Neuronal stem cell (in vitro differentiated cells): ENCODE measurements around the gene ZNF785.

Source experiments
- DNase-seq: peaks from one replicate; pipeline ENCODE4 v3.0.0-alpha.2; 2013; ENCODE audit warnings: low spot score
- H2AFZ ChIP-seq: one replicate; pipeline ENCODE4 v1.6.1; 2013; ENCODE audit warnings: mild to moderate bottlenecking, low read length, inconsistent platforms
- H2AK5ac ChIP-seq: 2 replicates; pipeline ENCODE4 v1.6.1; 2013; ENCODE audit warnings: low read depth, mild to moderate bottlenecking, inconsistent platforms, low read length, moderate library complexity, mixed read lengths
- H2BK120ac ChIP-seq: 2 replicates; pipeline ENCODE4 v1.6.1; 2013; ENCODE audit warnings: low read depth, mild to moderate bottlenecking, inconsistent platforms, low read length, moderate library complexity, mixed read lengths
- H2BK12ac ChIP-seq: one replicate; pipeline ENCODE4 v1.6.1; 2013; ENCODE audit warnings: low read length, inconsistent platforms
- H2BK15ac ChIP-seq: 2 replicates; pipeline ENCODE4 v1.6.1; 2013; ENCODE audit warnings: mild to moderate bottlenecking, low read length, inconsistent platforms, mixed read lengths
- H2BK5ac ChIP-seq: one replicate; pipeline ENCODE4 v1.6.1; 2013; ENCODE audit warnings: inconsistent platforms, mild to moderate bottlenecking, low read length, moderate library complexity
- H3K14ac ChIP-seq: one replicate; pipeline ENCODE4 v1.6.1; 2013; ENCODE audit warnings: low read length, inconsistent platforms
- H3K18ac ChIP-seq: 2 replicates; pipeline ENCODE4 v1.6.1; 2013; ENCODE audit warnings: low read length, inconsistent platforms
- H3K23ac ChIP-seq: 2 replicates; pipeline ENCODE4 v1.6.1; 2013; ENCODE audit warnings: low read depth, mild to moderate bottlenecking, mixed read lengths, low read length, inconsistent platforms; ENCODE audit not compliant: poor library complexity
- H3K27ac ChIP-seq: replicated peaks from 3 replicates; pipeline ENCODE4 v1.5.1; 2013; ENCODE audit warnings: low read length, inconsistent platforms
- H3K27me3 ChIP-seq, 3 experiments: 2 replicates each; pipeline ENCODE4 v1.6.1; 2013; ENCODE audit warnings: low read length in 3 of 3, mild to moderate bottlenecking in 2 of 3, inconsistent platforms in 1 of 3, low read depth in 1 of 3, mixed read lengths in 1 of 3, moderate library complexity in 1 of 3; ENCODE audit not compliant: control insufficient read depth in 3 of 3, insufficient read depth in 3 of 3
- H3K36me3 ChIP-seq, 2 donors: replicated peaks in 1 of 2; 2 replicates each; pipeline ENCODE4 v1.6.1; 2013; ENCODE audit warnings: low read length in 2 of 2; ENCODE audit not compliant: control insufficient read depth in 2 of 2, insufficient read depth in 2 of 2
- H3K4ac ChIP-seq: 2 replicates; pipeline ENCODE4 v1.6.1; 2013; ENCODE audit warnings: inconsistent platforms, mild to moderate bottlenecking, low read length, moderate library complexity
- H3K4me1 ChIP-seq, 2 donors: 1 replicate in 1 of 2; 2 replicates in 1 of 2; pipeline ENCODE4 v1.6.1; 2013; ENCODE audit warnings: low read length in 2 of 2, low read depth in 1 of 2; ENCODE audit not compliant: control insufficient read depth in 2 of 2, insufficient read depth in 1 of 2
- H3K4me2 ChIP-seq: one replicate; pipeline ENCODE4 v1.6.1; 2013; ENCODE audit warnings: mild to moderate bottlenecking, low read length, inconsistent platforms; ENCODE audit not compliant: insufficient read depth, poor library complexity, severe bottlenecking
- H3K4me3 ChIP-seq, 2 donors: 2 replicates each; pipeline ENCODE4 v1.5.1; 2013; ENCODE audit warnings: low read length in 2 of 2, mild to moderate bottlenecking in 2 of 2, inconsistent platforms in 1 of 2, moderate library complexity in 1 of 2
- H3K79me1 ChIP-seq: one replicate; pipeline ENCODE4 v1.6.1; 2013; ENCODE audit warnings: low read depth, mild to moderate bottlenecking, inconsistent platforms, low read length, moderate library complexity
- H3K9ac ChIP-seq: one replicate; pipeline ENCODE4 v1.6.1; 2013; ENCODE audit warnings: mild to moderate bottlenecking, low read depth, low read length, inconsistent platforms; ENCODE audit not compliant: poor library complexity
- H3K9me3 ChIP-seq, 2 donors: replicated peaks in 1 of 2; 2 replicates each; pipeline versions ENCODE3 to v1.6.1; 2013; ENCODE audit warnings: low read length in 2 of 2, mild to moderate bottlenecking in 2 of 2, inconsistent platforms in 1 of 2, low read depth in 1 of 2, mixed read lengths in 1 of 2, moderate library complexity in 1 of 2; ENCODE audit not compliant: control insufficient read depth in 2 of 2, insufficient read depth in 1 of 2
- H4K8ac ChIP-seq: one replicate; pipeline ENCODE4 v1.6.1; 2013; ENCODE audit warnings: low read depth, mild to moderate bottlenecking, inconsistent platforms, low read length, moderate library complexity
- H4K91ac ChIP-seq: one replicate; pipeline ENCODE4 v1.6.1; 2013; ENCODE audit warnings: low read length, low read depth, mild to moderate bottlenecking, inconsistent platforms; ENCODE audit not compliant: poor library complexity
- WGBS, 2 donors: extraction: QIAGEN DNeasy Blood & Tissue Kit; methylation state at CpG; one replicate each; pipeline ENCODE4 v1.1.7; 2013; ENCODE audit warnings: missing lambda C conversion rate in 2 of 2, mixed read lengths in 1 of 2; ENCODE audit not compliant: insufficient read length in 2 of 2, insufficient replicate concordance in 1 of 2; ENCODE audit errors: extremely low coverage in 2 of 2; 5-methylcytosine and 5-hydroxymethylcytosine counted together

ZNF785 gene

GRCh38 chr16:30535777-30536190, 49.7 kb downstream of the ZNF785 start:
- no peaks in the 10 kb centered on the region for H3K27me3 ChIP-seq
- no peaks in the 10 kb centered on the region for H3K9me3 ChIP-seq
- no peak overlapping the region for H2BK12ac ChIP-seq
- no peak overlapping the region for H3K4ac ChIP-seq
- no peak overlapping the region for H3K14ac ChIP-seq
- WGBS, 2 donors: no CpG with 5 or more reads among the region's 12 CpGs
- no peaks in the 10 kb centered on the region for H3K36me3 ChIP-seq
- no peak overlapping the region for H3K27ac ChIP-seq
- H4K8ac ChIP-seq: no peak overlapping the region
- peak overlapping the region; percentile 51 to 64 for H3K4me3 ChIP-seq
- peak; percentile 26 for DNase-seq
- H4K91ac ChIP-seq: no peak overlapping the region
- no peak overlapping the region for H3K18ac ChIP-seq
- H2AFZ ChIP-seq: peak overlapping the region; percentile 96
- H3K4me1 ChIP-seq: peaks cover 7% of the 10 kb centered on the region in 2 donors
- H2BK5ac ChIP-seq: no peak overlapping the region
- no peak overlapping the region for H2BK120ac ChIP-seq
- H3K23ac ChIP-seq: no peak overlapping the region
- H3K79me1 ChIP-seq: peaks cover 12% of the 10 kb centered on the region
- no peak overlapping the region for H2BK15ac ChIP-seq
- no peak overlapping the region for H2AK5ac ChIP-seq
- H3K4me2 ChIP-seq: peak overlapping the region; percentile 79
- H3K9ac ChIP-seq: no peak overlapping the region

GRCh38 chr16:30535106-30535776, 50.3 kb downstream of the ZNF785 start:
- no CpG with 5 or more reads among the region's 18 CpGs for WGBS, 2 donors
- H3K4me2 ChIP-seq: peak overlapping the region; percentile 79

GRCh38 chr16:30534368-30535105, 51.0 kb downstream of the ZNF785 start, which contains the start of gene ZNF747:
Gene ZNF747 (minus strand): TSS chr16:30534858. CDS start chr16:30534679, 179 bp downstream.
- peak within 1 kb of the TSS; percentile 40 for H2BK120ac ChIP-seq
- H2AK5ac ChIP-seq: peak within 1 kb of the TSS; percentile 89
- H3K4me2 ChIP-seq: peak within 1 kb of the TSS; percentile 79
- H2BK12ac ChIP-seq: peak within 1 kb of the TSS; percentile 95
- no CpG with 5 or more reads among the region's 70 CpGs for WGBS, 2 donors
- no peaks in the 10 kb centered on the region for H3K36me3 ChIP-seq
- H3K27ac ChIP-seq: peak within 1 kb of the TSS; percentile 61
- peak within 1 kb of the TSS; percentile 51 to 79 for H3K4me3 ChIP-seq
- H3K79me1 ChIP-seq: peaks cover 12% of the 10 kb centered on the region
- peak within 1 kb of the TSS; percentile 95 for H3K23ac ChIP-seq
- H4K91ac ChIP-seq: peak within 1 kb of the TSS; percentile 49
- H3K4ac ChIP-seq: no peak within 1 kb of the TSS
- H3K27me3 ChIP-seq: no peaks in the 10 kb centered on the region
- peak within 1 kb of the TSS; percentile 91 for H3K9ac ChIP-seq
- DNase-seq: peak; percentile 87
- no peak within 1 kb of the TSS for H2BK15ac ChIP-seq
- H4K8ac ChIP-seq: peak within 1 kb of the TSS; percentile 1
- H3K4me1 ChIP-seq: peaks cover 7% of the 10 kb centered on the region in 2 donors
- peak within 1 kb of the TSS; percentile 97 for H3K18ac ChIP-seq
- peak within 1 kb of the TSS; percentile 50 for H3K14ac ChIP-seq
- no peaks in the 10 kb centered on the region for H3K9me3 ChIP-seq
- H2AFZ ChIP-seq: peak within 1 kb of the TSS; percentile 96
- H2BK5ac ChIP-seq: peak within 1 kb of the TSS; percentile 47

More at GRCh38 chr16:30535106-30535776, 50.3 kb downstream of the ZNF785 start:
- Histone ChIP-seq H3K4me3 (peak overlapping the region; percentile 51 to 74), H2BK120ac (no peak overlapping the region), H3K27ac (peak overlapping the region; percentile 29), H4K8ac (no peak overlapping the region), H2AK5ac (no peak overlapping the region), H3K9me3 (no peaks in the 10 kb centered on the region), H3K4ac (no peak overlapping the region), H3K4me1 (peaks cover 7% of the 10 kb centered on the region in 2 donors), H2AFZ (peak overlapping the region; percentile 96), H2BK12ac (no peak overlapping the region), H3K23ac (peak overlapping the region; percentile 95), H3K36me3 (no peaks in the 10 kb centered on the region), H3K14ac (no peak overlapping the region), H3K9ac (no peak overlapping the region), H3K18ac (peak overlapping the region; percentile 44), H3K79me1 (peaks cover 12% of the 10 kb centered on the region), H2BK15ac (no peak overlapping the region), H3K27me3 (no peaks in the 10 kb centered on the region), H4K91ac (peak overlapping the region; percentile 49), H2BK5ac (no peak overlapping the region)
- peak; percentile 26 for DNase-seq
